Activated CD4-positive, alpha-beta T cell treated with anti-CD3 and anti-CD28 coated beads, Interleukin-2, amount 50 U/mL, for 1 hour (primary cell): ENCODE results near the gene DRC1.

Source experiments
- DNase-seq: peaks from one replicate; pipeline ENCODE4 v3.0.0-alpha.2; 2020

The DRC1 gene

DNA sequence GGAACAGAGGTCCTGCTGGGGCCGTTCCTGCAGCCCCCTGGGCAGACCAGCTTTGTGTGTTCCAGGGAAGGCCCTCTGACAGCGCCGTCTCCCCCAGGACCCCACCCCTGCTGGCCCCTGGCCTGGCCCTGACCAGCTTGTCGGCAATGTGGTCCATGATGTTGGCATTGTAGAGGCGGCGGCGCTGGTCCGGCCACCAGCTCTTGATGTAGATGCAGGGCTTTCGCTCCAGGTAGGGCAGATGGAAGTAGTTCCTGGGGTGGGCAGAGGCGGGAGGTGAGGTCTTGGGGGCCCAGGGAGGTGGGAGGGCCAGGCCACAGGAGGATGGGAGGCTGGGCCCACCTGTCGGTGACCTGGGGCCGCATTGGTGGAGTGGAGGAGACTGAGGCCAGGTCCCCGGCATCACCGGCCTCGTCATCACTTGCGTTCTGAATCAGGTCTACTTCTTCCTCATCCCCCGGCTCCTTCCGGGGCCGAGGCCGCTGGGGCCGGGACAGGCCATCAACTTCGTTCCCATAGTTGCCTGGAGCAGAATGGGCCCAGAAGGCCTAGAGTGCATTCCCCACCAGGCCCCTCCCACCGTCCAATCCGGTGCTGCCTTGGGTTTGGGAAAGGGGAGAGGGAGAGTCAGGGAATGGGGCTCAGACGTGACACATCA, 77.5 kb downstream of the DRC1 start:
- no peak for DNase-seq

DNA sequence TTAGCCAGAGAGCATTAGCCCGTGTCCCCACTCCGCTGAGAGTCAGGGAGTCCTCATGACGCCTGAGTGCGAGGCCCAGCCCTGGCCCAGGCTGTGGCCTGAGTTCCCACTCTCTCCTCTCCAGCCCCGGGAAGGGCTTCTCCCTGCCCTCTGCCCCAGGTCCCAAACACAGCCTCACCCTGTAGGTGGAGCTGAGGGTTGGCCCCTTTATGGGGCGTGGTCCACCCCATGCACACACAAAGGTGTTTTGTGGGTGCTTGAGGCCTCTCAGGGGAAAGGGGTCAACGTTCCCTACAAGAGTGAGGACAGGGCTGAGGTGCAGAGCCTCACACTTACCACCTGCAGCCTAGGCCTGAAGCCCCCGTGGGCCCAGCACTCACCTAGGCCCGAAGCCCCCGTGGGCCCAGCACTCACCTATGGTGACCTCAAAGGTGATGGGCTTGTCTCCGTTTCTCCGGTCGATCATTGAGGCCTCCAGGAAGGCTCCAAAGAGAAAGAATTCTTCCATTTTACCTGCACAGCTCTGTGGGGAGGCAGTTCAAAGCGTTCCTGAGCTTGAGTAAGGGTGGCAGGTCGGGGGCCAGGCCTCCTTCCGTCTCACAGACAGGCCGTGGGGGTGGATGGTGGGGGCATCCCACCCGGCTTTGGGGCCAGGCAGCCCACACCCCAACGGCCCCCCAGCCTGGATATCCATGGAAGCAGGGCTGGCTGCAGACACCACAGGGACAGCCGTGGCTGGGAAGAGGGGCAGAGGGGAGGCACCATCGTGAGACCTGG, 78.3 kb downstream of the DRC1 start:
- DNase-seq: no peak

DNA sequence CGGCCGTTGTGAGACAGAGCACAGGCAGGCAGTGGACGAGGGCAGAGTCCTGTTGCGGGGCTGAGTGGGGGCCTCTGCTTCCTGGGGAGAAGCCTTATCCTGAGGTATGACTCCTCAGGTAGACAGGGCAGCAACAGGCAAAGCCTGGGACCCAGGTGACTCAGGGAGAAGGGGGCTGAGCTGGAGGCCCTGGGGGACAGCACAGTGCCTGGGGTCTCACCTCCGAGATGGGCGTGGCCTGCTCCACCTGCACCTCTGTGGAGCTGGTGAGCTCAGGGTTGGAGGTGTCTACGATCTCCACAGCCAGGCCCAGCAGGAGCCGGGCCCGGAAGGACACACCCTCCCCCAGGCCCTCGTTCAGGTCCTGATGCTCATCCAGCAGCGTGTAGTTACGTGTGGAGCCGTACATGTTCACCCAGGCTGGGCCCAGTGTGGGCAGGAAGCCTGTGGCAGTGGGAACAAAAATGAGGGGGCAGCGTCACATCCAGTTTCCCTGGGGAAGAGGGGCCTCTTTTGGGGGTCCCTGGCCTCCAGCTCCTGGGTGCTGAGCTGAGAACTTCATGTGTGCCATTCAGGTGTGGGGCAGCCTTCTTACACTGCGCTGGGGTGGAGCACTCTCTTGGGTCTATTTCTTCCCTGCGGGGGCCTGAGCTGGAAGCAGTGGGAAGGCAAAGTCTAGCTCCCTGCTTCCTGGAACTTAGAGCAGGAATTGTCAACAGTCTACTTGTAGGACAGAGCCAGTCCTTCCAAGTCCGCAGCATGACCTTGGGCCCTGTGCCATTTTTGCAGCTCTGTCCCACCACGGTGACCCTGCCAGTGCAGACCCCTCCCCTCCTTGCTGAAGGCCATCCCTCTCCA, 79.1 kb downstream of the DRC1 start:
- no peak for DNase-seq

- DNase-seq: no peak
These were observed 80.0 kb downstream of the DRC1 start for GRCh38 chr2:26481706-26482105.

- DNase-seq: no peak
These were observed 80.7 kb downstream of the DRC1 start for GRCh38 chr2:26482211-26483026.

GRCh38 chr2:26483027-26483326, 81.3 kb downstream of the DRC1 start:
- DNase-seq: no peak

- no peak for DNase-seq
These were observed 81.8 kb downstream of the DRC1 start for GRCh38 chr2:26483516-26483915.

DNA sequence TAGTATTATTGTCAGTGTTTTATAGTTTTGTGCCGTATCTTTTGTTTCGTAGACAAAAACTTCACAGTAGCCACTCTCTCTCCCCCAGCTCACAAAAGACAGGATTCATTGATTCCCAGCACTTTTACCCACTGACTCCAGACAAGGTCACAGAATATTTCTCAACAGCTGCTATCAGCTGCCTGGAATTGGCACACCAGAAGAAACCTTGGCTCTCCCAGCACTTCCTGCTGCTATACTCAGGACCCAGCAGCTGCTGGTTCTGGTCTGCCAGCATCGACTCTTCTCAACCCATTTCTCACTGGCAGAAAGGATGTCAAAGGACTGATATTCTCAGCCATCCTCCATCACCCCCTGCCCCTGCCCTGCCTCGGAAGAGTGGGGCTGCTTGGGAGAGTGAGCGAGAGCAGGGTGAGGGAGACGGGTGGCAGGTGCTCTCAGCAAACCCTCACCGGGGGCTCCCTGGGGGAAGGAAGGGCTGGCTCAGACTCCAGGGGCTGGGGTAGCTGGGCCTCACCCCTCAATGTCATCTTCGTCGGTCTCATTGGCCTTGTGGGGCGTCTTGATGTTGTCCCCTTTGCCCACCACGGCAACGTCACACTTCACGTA, 82.3 kb downstream of the DRC1 start:
- no peak for DNase-seq

DNA sequence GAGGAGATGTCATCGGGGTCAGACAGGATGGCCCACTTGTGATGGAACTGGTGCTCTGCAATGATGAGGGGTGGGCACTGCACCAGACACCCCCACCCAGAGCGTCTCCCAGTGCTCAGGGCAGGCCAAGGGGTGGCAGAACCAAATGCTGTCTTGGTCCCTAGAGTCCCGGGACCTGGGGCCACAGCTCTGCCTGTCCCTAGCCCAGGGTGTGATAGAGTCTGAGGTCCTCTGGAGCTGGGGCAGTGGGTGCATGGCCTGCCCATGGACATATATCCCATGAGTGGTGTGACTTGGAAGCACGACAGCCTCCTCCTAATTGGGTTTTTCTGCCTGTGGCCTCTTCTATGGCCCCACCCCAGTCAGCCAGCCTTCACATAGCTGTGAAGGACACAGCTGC, 82.9 kb downstream of the DRC1 start:
- no peak for DNase-seq

DNA sequence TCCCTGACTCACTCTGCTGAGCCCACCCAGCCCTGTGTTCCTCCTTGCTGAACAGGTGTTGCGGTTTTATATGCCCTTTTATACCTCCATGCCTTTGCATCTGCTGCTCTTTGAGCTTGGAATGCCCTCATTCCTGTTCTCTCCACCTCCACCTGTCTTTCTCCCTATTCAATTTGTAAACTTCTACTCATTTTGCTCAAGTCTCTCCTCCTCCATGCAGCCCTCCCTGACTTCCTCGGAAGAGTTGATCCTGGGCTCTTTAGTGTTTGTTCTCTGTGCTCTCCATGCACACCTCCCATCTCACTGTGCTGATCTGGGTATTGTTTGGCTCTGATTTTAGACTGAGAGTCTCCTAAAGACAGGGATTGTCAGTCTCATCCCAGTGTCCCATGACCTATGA, 83.4 kb downstream of the DRC1 start:
- DNase-seq: no peak

- DNase-seq: no peak
These were observed 84.2 kb downstream of the DRC1 start for GRCh38 chr2:26485725-26486418.

DNA sequence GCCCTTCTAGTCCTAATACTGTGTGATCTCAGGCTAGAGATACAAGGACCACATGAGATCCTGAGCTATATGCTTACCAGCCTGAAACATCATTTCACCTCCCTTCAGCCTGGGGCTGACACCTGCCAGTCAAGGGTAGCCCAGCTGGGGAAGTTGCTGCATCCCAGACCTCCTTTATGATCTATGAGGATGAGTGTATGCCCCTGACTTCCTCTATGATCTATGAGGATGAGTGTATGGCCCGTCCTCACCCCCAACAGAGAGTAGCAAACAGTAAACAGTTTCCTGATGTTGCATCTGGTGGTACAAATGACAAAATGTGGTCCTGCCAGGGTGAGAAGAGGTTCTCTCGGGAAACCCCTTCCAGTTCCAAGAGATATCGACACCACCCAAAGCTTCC, 85.1 kb downstream of the DRC1 start:
- no peak for DNase-seq

DNA sequence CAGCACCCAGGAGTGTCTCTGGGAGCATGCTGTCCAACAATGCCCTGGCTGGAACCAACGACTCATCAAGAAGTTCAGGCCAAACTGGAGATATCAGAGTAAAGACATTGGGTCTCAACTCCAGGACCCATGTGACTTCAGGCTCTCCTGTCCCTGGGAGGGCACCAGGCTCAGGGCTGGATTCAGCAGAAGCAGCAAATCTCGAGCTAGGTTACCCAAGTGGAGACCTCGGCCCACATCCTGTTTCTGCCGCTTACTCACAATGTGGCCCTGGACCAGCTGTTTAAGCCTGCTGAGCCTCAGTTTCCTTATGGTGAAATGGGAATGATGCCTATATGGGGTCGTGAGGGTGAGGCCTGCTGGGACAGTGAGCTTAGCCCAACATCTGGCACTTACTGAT, 85.5 kb downstream of the DRC1 start:
- no peak for DNase-seq

DNA sequence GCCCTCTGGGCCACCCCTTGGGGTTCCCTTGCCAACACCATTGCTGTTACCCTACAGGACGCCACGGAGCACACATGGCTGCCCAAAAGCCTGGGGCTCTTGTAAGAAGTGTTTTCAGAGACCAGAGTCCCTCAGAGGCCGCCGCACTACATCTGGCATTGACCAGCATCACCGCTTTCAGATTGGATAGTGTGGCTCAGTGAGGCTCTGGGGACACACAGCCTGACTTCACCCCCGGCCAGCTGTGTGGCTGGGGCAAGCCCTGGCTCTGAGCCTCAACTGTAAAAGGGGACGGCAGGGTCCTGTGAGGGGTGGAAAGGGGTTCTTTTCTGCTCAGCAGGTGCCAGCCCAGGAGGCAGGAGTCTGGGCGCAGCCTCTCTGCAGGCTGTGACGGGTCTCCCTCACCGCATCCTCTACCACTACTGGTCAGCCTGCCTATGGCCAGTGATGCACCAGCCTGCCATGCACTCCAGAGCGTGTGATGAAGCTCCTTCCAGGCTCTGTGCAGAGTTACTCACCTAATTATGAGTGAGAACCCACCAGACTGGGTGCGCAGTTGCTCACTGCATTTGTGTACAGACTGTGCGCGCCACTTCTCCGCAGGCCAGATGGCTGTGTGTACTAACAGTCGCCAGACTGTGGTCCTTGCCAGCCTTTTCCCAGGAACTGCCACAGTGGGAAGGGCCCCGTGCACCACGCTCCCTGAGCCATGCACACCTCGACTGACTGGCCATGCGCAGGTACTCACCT, 86.9 kb downstream of the DRC1 start:
- no peak for DNase-seq

DNA sequence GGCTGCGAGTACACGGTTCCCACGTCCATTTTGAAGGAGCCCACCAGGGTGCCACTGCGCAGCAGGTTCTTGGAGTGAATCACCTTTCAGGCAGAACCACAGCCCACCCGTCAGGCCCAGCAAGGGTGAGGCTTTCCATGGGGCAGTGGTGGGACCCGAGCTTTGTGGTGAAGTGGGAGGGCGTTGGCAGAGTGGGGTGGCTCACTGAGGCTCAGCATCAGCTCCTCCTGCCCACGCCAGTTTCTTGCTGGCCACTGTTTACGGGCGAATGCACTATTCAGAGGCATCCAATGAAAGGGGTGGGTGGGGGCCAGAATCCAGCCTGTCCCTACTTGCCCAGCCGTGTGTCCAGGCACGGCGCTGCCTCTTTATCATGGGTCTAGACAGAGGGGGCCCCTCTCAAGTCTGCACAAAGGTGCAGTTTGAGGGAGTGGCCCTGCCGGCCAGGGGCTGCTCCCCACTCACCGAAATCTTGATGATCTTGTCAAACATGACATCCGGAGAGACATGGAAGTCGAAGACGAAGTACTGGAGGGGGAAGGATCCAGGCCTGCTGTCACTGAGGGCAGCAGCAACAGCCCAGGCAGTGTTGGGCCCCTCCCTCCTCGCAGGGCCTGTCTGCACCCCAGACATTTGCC, 87.6 kb downstream of the DRC1 start:
- no peak for DNase-seq

DNA sequence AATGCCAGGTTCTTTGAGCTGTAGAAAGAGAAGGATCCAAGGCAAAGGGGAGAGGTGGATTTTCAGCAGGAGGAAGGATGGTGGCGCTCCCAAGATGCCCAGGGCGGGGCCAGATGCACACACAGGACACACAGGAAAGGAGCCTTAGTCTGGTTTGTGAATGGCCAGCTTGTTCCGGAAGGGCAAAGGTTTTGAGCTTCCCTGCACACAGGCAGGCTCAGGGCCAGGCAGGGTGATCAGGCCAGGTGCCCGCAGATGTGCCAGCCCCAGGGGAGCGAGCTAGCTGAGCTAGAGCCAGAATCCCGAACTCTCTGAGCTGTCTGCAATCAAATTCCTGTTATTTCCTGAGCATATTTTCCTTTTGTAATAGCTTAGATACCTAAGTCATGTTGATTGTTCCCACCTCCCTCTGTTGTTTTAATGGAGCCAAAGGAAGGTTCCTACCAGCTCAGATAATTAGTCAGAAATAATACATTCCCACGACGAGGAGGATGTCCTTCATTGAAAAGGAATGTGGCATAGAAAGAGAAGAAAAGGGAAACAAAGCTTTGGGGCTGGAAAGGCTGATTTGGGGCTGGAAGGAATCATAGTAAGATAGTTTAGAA, 89.9 kb downstream of the DRC1 start:
- DNase-seq: no peak

DNA sequence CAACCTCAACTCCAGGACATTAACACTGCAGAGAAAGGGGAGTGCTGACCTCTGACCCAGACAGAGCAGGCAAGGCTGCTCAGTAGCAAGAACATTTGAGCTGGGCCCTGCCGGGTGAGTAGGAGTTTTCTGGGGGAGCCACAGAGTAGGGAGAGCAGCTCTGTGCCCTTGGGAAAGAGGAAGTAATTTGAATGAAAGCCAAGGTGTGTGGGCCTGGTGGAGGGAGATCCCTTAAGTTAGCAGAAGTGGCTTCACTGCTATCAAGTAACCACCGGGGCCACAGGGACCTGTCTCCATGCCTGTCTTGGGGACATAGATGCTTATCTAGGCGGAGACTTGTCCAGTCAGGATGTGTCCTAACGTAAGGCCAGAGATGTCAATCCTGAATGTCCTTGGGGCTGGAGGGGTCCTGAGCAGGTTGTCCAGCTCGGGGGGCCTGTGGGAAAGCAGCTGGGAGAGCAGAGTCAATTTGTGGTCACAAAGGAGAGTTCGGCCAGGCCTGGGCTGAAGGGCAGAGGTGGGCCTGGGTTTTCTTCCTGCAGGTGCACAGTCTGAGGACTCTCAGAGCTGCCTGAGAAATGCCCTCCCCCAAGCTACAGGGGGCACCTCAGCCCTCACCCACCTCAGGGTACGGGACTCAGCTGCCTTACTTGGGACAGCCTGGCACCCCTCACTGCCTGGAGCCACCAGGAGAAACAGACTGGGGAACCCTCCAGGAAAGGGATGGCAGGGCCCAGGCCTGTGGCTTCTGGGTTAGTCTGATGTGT, 91.2 kb downstream of the DRC1 start:
- no peak for DNase-seq

DNA sequence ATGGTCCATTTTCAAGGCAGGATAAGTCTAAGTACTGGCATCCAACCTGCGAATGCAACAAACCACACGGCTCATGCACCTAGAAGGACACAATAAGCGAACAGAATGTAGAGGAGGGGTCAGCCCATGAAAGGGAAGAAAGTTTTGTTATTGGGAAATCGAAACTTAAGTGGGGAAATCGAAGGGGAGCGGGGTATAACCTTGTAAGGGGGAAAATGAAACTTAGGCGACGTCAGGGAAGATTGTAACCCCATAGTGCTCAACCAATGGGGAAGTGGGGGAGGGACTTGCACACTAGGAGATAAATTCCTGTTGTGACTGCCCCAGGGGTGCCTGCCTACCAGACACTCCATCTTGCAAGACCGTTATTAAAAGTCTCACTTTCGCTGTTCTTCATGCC, 91.8 kb downstream of the DRC1 start:
- no peak for DNase-seq

DNA sequence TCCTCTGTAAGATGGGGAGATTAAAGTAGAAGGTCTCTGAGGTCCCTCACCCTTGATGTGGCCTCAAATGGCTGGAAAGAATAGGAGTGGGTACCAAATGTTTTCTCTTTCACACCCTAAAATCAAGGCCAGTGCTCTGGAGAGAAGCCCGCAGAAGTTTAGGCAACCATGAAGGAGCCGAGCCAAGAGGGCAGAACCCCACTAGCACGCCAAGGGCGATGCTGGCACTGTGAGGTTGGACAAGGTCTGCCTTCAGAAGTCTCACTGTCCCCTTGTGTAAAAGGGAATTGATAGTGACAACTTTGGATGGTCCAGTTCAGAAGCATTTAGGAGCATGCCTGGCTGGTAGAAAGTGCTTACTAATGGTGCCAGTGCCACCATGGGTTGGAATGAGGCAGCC, 92.5 kb downstream of the DRC1 start:
- no peak for DNase-seq

- DNase-seq: no peak
These were observed 93.2 kb downstream of the DRC1 start for GRCh38 chr2:26494891-26495290.
